ENCODE measurements around the gene WNT3A.
"Not testable (repeated sequence)": the region's sequence is repeated elsewhere in the genome, so short reads cannot be mapped to it uniquely, and the experiment has no call there.

The WNT3A gene

GRCh38 chr1:228006786-228007048 is at the start of gene WNT3A:
TSS of gene WNT3A (plus strand) at chr1:228006998. CDS start at chr1:228007129, 131 bp downstream.
- no peak for DNase-seq

- no peak for DNase-seq
Measured at GRCh38 chr1:227958617-227959324, 48.0 kb upstream of the WNT3A start.

GRCh38 chr1:227959325-227959860 is 47.4 kb upstream of the WNT3A start:
- no peak for DNase-seq

- peak; percentile 63 for DNase-seq
Measured at GRCh38 chr1:227961651-227962466, 44.9 kb upstream of the WNT3A start.

- not testable (repeated sequence) for DNase-seq
Measured at GRCh38 chr1:227966733-227967132, 40.1 kb upstream of the WNT3A start.

GRCh38 chr1:227967815-227968214 is 39.0 kb upstream of the WNT3A start:
- not testable (repeated sequence) for DNase-seq

GRCh38 chr1:227970076-227970995 is 36.5 kb upstream of the WNT3A start:
- not testable (repeated sequence) for DNase-seq

- not testable (repeated sequence) for DNase-seq
Measured at GRCh38 chr1:227971216-227971615, 35.6 kb upstream of the WNT3A start.

- DNase-seq: not testable (repeated sequence)
Measured at GRCh38 chr1:227971643-227972282, 35.0 kb upstream of the WNT3A start.

GRCh38 chr1:227972283-227972679 is 34.5 kb upstream of the WNT3A start:
- not testable (repeated sequence) for DNase-seq

- not testable (repeated sequence) for DNase-seq
Measured at GRCh38 chr1:227972843-227973374, 33.9 kb upstream of the WNT3A start.

- DNase-seq: not testable (repeated sequence)
Measured at GRCh38 chr1:227973724-227974288, 33.0 kb upstream of the WNT3A start.

- DNase-seq: not testable (repeated sequence)
Measured at GRCh38 chr1:227975583-227976283, 31.1 kb upstream of the WNT3A start.

GRCh38 chr1:227987181-227987580 is 19.6 kb upstream of the WNT3A start:
- DNase-seq: no peak

GRCh38 chr1:227994632-227995300 is 12.0 kb upstream of the WNT3A start:
- no peak for DNase-seq

- DNase-seq: no peak
Measured at GRCh38 chr1:227996187-227996950, 10.4 kb upstream of the WNT3A start.

GRCh38 chr1:227998374-227999055 is 8.3 kb upstream of the WNT3A start:
- DNase-seq: no peak

GRCh38 chr1:227999056-227999930 is 7.5 kb upstream of the WNT3A start:
- DNase-seq: peak; percentile 19

Data from DMS79 treated with DMSO at 0.1 percent for 48 hours (cell line).